HG02763 (cell line): ENCODE results near the gene FHL1.
"Not testable (repeated sequence)": the region's sequence is repeated elsewhere in the genome, so short reads cannot be mapped to it uniquely, and the experiment has no call there.

Experiments used
- ATAC-seq: cut with Tn5 transposase; IDR thresholded peaks from one replicate; pipeline ENCODE4 v1.9.1; 2021; ENCODE audit warnings: mild to moderate bottlenecking, moderate library complexity; ENCODE audit not compliant: unreplicated experiment

Gene FHL1

DNA sequence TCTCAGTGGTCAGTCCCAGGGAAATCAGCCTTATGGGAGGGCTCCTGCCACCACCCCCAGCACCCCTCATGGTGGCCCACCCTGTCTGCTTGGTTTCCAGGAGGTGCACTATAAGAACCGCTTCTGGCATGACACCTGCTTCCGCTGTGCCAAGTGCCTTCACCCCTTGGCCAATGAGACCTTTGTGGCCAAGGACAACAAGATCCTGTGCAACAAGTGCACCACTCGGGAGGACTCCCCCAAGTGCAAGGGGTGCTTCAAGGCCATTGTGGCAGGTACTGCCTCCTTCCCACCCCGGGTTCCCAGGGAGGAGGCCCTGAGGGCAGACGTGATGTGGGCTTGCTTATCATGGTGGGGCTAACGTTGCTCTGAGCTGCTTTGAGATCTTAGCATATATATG, 59.6 kb downstream of the FHL1 start:
- no peak for ATAC-seq

DNA sequence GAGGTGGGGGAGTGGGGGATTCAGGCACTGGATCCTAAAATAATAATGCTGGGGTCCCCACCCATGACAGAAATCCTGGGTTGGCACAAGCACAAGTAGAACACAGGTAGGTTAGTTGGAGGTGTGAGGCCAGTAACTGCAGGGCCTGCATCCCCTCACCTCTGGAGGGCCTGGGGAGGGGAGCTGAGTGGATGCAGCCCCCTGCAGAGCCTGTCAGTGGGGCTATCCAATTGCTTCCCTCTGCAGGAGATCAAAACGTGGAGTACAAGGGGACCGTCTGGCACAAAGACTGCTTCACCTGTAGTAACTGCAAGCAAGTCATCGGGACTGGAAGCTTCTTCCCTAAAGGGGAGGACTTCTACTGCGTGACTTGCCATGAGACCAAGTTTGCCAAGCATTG, 60.2 kb downstream of the FHL1 start:
- ATAC-seq = no peak

DNA sequence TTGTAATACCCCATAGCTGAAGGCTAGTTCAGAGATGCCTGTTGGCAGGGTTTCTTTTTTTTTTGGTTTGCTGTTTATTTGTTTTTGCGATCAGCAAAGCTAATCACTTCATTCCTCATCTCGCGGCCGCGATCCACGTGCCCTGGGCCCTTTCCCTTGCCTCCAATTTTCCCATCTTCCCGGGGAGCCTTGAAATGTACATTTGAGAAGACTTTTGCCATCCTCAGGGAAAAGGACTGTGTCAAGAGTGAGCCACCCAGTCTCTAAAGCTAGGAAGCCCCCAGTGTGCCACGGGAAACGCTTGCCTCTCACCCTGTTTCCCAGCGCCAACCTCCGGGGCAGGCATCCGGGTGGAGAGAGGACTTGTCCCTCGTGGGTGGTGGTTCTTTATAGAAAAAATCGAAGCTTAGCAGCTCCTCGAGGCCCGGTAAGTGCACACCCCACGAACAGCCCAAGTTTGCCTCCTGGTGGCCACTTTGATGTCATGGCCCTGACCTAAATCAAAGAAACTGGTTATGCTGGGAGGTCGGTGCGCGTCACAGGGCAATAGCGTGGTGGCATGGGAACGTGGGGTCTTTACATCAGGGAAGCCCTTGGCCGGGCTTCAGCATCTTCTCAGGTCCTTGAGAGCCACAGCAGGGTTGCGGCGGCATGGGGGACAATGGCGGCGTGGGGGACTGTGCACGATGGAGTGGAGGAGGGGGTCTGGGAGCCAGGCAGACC, 61.8 kb downstream of the FHL1 start:
- no peak for ATAC-seq

DNA sequence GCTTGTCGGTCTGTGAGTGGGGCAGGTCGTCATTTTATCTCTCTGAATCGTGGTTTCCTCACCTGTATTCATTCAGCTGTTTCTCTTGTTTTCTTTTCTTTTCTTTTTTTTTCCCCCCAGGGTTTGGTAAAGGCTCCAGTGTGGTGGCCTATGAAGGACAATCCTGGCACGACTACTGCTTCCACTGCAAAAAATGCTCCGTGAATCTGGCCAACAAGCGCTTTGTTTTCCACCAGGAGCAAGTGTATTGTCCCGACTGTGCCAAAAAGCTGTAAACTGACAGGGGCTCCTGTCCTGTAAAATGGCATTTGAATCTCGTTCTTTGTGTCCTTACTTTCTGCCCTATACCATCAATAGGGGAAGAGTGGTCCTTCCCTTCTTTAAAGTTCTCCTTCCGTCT, 62.4 kb downstream of the FHL1 start:
- no peak for ATAC-seq

DNA sequence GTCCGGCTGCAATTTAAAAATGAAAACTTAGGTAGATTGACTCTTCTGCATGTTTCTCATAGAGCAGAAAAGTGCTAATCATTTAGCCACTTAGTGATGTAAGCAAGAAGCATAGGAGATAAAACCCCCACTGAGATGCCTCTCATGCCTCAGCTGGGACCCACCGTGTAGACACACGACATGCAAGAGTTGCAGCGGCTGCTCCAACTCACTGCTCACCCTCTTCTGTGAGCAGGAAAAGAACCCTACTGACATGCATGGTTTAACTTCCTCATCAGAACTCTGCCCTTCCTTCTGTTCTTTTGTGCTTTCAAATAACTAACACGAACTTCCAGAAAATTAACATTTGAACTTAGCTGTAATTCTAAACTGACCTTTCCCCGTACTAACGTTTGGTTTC, 62.9 kb downstream of the FHL1 start:
- no peak for ATAC-seq

DNA sequence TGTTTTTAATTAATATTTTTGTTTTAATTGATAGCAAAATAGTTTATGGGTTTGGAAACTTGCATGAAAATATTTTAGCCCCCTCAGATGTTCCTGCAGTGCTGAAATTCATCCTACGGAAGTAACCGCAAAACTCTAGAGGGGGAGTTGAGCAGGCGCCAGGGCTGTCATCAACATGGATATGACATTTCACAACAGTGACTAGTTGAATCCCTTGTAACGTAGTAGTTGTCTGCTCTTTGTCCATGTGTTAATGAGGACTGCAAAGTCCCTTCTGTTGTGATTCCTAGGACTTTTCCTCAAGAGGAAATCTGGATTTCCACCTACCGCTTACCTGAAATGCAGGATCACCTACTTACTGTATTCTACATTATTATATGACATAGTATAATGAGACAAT, 63.5 kb downstream of the FHL1 start:
- no peak for ATAC-seq

DNA sequence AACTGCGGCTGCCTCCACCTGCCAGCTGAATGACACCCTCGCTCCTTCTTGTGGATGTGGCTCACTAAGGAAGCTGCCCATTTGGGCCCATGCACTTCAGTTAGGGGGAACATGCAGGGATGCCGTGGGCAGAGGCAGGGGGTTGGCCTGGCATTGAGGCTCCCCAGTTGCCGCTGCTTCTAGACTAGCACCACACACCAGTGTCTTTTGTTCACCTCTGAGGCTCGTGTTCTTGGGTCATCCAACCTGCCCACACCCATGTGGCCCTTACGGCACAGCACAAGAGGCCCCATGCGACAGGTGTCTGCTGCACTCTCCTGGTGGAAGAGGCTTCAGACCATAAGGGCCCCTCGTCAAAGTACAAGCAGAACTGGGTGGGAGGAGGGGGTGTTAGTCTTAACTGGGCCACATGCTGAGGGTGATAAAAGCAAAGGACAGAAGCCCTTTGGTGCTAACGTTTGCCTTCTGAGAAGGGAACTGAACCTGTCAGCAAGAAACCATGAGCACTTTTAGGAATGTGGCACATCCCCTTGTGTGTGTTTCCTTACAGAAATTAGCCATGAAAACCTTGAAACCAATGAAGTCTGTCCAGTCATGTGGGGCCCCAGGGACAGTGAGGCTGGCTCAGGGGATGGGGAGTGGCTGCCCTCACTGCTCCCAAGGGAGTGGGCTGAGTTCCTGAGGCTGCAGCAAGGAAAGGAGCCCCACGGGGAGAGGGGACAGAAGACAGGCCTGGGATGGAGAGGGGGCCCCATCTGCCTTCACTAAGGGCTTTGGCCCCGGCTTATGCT, 64.6 kb downstream of the FHL1 start:
- no peak for ATAC-seq

DNA sequence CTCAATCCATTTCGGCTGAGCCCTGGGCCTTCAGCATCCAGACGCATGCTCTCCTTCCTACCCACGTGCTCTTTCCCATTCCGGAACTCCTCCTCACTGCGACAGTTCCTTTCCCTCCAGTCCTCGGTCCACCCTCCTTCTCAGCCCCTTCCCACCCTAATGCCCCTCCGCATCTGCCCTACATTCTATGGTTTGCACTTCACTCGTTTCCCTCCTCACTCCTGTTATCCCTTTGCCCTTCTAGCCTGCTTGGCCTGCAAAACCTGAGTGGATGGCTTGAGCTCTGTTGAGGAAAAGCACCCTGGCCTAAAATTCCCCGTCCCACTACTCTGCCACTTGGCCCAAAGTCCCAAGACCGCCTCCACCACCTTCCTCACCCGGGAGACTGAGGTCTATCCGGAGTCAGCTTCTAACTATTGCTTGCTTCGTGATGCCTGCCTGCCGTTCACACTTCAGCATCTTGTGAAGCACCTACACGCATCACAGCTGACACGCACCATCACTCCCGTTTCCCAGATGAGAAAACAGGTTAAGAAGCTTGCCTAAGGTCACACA, 65.3 kb downstream of the FHL1 start:
- no peak for ATAC-seq

DNA sequence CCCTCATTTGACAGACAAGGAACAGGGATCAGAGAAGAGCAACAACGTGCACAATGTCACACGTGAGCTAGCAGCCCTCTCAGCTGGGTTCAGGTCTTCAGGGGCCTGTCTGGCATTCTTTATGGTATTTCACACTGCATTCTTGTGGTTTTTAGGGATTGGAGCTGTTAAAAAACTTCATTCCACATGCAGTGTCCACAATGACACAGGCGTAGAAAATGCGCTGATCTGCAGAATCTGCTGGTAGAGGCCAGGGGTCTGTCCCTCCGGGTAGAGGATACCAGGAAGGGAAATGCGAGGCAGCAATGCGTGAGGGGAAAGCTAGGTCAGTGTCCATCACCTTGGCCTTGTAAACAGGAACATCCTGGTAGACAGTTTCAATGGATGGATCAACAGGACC, 67.2 kb downstream of the FHL1 start:
- no peak for ATAC-seq

DNA sequence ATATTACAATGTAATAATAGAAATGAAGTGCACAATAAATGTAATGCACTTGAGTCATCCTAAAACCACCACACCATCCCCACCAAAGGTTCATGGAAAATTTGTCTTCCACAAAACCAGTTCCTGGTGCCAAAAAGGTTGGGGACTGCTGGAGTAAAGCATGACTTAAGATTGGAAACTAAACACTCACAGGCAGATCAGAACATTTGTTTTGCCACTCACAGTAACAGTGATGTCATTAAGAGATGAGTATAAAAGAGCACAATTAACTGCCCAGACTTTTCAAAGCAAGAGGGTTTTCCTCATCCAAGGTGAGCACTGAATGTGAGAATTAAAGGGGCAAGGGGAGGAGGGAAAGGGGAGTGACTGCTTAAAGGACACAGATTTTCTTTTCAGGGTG, 68.2 kb downstream of the FHL1 start:
- ATAC-seq = no peak

DNA sequence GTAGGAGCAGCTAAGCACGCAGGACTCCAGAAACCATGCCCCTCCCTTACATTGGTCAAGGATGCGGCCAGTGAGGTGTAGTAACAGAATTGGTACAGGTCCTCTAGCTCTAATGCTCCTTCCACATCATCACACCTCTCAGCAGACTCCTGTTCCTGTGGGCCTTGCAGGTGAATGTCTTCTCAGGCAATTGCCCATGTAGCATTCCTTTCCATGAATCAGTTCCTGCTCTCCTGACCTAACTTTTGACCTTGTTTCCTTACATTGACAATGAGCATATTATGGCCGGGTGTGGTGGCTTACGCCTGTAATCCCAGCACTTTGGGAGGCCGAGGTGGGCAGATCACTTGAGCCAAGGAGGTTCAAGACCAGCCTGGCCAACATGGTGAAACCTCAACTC, 72.6 kb downstream of the FHL1 start:
- no peak for ATAC-seq

DNA sequence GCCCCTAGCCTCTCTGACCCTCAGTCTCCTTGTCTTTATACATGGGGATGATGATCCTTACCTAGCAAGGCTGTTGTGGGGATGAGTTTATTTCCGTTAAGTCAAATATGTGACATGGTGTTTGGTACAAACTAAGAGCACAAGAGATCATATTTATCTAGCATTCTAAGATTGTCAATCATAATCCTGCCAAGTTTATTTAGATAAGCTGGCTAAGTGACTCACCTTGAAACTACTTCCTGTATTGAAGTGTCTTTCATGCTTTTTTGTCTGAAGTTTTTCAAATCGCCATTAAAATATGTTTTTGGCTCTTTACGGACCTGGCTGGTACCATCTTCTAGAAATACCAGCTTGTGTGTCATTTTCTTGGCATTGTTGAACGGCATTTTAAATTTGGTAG, 73.2 kb downstream of the FHL1 start:
- no peak for ATAC-seq

DNA sequence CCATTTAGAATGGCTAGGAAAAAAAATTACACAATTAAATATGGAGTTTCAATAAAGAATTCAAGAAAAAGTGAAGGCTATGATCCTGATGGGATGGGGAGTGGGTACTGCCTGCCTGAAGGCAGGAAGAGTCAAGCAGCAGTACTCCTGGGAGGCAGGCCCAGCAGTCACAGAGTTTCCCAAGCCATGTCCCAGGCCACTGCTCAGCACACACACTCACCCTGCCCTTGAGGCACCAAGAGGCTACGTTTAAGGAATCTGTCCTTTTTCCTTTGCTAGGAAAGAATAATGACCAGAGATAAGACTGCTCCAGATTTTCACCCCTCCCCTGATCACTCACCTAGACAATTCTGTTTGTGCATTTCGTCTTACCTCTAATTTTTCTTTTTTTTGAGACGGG, 73.6 kb downstream of the FHL1 start:
- ATAC-seq = no peak

DNA sequence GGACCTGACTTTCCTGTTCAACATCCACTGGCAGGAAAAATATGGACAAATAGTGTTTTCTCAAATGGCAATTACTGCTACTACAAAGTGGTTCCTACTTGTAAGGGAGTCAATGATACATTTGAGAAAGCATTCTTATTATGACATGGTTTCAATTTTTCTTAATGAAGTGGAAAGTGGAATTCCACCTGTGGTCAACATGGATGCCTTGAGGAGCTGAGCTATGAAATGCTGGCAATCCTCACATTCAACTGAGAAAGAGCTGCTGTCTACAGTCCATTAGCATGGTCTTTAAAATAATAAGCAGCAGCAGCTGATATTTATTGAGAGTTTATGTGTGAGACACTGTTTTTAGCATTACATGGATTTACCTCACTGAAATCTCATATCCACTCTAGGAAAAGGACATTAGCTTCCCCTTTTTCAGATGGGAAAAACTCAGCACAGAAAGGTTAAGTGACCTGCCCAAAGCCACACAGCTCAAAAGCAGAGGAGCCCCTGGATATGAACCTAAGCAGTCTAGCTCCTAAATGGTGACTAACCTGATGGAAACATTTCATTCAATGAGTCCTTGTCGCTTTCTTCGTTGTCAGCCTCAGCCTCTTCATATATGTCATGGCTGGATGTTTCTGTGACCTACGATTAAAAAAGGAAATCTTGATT, 74.6 kb downstream of the FHL1 start:
- ATAC-seq = no peak

DNA sequence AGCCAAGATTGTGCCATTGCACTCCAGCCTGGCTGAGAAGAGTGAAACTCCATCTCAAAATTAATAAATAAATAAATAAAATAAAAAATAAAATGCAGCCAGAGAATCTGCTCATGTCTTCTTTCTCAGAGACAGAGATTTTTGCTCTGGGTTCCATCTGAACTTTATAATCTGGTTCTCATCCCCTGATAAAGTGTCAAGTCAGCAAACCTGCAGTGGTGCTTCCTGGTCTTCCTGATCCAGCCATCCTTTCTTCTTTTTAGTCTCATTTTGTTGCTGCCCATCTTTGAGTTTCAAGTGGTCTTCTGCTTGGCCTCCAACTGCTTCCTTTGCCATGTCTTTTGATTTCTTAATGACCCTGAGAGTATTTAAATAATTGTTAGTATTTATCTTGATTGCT, 79.7 kb downstream of the FHL1 start:
- ATAC-seq = no peak

DNA sequence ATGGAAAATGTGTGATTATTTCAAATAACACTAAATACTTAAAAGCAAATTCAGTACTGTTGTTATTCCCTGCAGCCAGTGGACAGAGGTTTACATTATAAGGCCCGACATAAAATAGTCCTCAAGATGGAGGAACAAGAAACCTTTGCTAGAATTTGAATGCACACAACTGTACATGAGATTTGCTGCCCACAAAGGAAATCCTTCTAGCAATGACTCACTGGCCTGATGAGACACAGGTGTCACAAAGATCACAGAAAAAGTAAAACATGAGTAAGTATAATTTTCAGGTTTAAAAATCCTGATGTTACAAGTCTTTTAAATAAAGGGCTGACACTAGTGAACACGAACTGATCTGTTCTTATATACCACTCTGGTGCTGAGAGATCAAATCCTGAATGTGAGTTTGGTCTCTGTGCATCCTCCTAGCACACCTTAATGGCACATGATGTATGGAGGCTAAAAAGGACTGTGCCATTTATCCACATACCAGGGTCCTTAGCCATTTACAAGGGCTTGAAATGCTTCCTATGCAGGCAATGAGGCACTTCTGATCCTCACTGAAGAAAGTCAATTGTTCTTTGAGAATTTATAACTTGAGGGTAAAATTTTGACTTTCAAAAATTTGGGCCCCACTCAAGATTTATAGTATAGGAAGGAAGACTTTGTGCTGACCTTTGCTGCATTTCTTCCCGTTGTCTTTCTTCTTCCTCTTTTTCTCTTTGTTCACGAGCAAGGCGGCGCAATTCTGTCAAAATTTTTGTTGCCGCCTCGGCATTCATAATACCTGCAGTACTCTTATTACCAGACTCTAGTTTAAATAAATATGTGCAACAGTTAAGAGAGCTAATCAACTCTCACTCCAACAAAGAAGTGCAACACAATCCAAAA, 80.9 kb downstream of the FHL1 start:
- ATAC-seq = peak; percentile 50

DNA sequence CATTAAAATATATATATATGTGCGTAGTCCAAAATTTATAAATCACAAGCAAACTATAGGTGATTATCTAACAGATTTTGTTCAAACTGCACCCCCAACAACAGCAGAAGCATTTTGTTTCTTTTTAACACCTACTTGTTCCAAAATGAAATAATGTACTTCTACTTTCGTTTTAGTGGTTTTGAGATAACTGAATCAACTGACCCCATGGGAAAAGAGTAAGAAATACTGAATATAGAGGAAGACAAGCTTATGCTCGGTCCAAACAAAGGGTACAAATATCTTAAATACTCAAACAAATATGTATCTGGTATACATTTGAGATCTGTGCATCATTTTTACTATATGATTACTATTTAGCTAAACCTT, 81.5 kb downstream of the FHL1 start:
- no peak for ATAC-seq

DNA sequence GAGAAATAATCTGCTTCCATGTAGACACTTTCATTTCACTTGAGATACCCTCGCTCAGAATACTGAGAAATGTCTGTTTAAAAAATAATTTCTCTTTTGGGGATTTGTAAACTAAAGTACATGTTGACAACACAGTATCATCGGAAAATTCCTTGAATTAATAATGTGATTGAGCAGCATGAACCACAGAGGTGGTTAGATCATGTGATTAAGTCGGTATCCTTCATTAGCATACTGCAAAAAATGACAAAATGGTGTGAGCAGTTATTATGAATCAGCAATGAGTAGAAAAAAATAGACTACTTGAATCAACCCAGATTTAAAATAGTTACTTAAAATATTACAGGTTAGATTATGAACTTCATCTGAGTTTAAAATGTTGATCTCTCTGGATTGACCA, 89.7 kb downstream of the FHL1 start:
- ATAC-seq = no peak

DNA sequence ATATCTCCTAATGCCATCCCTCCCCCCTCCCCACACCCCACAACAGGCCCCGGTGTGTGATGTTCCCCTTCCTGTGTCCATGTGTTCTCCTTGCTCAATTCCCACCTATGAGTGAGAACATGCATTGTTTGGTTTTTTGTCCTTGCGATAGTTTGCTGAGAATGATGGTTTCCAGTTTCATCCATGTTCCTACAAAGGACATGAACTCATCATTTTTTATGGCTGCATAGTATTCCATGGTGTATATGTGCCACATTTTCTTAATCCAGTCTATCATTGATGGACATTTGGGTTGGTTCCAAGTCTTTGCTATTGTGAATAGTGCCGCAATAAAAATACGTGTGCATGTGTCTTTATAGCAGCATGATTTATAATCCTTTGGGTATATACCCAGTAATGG, 90.5 kb downstream of the FHL1 start:
- ATAC-seq = not testable (repeated sequence)

DNA sequence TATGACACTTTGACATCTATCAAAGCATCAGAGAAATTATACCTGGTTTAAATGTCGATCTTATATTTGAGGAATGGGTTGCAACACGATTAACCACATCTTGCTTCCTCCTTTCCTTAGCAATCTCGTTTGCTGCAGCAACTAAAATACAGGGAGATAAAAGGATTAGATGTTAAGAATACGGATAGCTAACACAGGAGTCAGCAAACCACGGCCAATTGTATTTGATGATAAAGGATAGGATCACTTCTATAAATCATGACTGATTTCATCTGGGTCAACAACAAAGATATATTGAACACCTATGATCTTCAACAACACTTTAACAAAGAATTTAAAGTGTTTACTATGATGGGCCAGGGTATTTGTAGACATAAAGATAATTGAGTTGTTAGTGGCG, 98.9 kb downstream of the FHL1 start:
- ATAC-seq = no peak
